HG03039 (cell line): ENCODE measurements around the gene CXCR4.

Source experiments
- ATAC-seq: cut with Tn5 transposase; IDR thresholded peaks from one replicate; pipeline ENCODE4 v1.9.1; 2021; ENCODE audit warnings: mild to moderate bottlenecking, moderate library complexity; ENCODE audit not compliant: unreplicated experiment

The CXCR4 gene

DNA sequence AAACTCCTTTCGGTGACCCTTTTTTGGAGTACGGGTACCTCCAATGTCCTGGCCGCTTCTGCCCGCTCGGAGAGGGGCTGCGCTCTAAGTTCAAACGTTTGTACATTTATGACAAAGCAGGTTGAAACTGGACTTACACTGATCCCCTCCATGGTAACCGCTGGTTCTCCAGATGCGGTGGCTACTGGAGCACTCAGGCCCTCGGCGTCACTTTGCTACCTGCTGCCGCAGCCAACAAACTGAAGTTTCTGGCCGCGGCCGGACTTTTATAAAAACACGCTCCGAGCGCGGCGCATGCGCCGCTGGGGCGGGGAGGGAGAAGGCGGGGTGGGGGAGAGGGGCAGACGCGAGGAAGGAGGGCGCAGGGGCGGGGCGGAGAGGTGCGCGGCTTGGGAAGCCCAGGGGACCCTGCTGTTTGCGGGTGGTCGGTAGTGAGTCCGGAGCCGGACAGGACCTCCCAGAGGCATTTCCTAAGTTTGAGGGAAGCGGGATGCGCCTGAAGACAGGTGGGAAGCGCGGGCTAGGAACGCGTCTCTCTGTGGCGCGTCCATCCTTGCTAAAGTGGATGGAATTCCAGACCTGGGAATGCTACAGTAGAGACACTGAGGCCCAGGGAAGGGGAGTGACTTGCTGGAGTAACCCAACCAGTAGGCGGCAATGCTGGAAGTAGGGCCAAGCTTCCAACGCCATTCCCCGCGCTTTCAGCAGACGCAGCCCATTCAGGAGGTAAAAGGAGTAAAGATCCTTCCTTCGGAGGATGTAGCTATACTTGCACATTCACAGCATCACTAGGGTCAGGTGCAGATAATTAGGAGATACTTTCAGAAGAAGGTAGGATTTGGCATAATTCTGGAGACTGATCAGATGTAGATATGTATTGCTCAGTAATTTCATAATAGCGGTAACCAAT, at the start of gene CXCR4:
TSS of gene CXCR4 (minus strand) at position 241 of the 910 bp plus-strand sequence. CDS start at position 152, 89 bp downstream.
- ATAC-seq: no peak

DNA sequence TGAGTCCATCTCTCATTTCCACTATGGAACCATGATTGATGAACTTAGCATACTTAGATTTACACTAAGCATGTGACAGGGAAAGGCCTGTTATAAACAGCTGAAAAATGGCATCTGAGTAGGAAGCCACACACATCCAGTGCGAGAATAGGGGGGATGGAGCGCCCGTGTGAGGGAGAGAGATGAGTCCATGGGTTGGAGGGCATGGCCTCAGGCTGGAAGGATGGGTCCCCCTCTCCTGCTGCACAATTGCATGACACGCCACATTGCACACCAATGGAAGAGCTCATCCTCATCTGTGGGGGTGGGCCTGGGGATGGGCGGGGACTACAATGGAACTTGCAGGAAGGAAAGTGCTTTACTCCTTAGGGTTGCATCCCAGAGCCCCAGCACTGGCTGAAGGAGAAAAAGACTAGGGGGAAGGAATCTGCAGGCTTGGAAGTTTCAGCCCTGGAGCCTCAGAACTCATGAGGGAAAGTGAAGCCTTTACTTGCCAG, 46.4 kb upstream of the CXCR4 start:
- no peak for ATAC-seq

GRCh38 chr2:136162438-136162837, 44.5 kb upstream of the CXCR4 start:
- no peak for ATAC-seq

- no peak for ATAC-seq
These were observed 38.5 kb upstream of the CXCR4 start for GRCh38 chr2:136156411-136156810.

DNA sequence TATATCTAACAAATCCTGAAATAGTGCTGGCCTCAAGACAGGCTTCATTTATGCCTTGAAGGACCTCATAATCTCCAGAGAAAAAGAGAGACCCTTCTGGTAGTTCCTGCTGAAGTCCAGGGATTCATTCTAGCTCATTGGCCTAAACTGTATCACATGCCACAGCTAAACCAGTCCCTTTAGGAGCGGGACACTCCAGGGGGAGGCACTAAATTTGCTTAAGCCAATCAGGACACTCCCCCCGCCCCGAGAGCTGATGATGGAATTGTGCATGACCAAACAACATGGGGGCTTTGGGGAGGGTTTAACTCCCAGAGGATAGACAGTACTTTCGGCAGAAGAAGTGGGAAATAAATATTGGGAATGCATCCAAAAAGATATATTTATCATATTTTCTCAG, 36.4 kb upstream of the CXCR4 start:
- no peak for ATAC-seq

- ATAC-seq: no peak
These were observed 33.3 kb upstream of the CXCR4 start for GRCh38 chr2:136151021-136151971.

DNA sequence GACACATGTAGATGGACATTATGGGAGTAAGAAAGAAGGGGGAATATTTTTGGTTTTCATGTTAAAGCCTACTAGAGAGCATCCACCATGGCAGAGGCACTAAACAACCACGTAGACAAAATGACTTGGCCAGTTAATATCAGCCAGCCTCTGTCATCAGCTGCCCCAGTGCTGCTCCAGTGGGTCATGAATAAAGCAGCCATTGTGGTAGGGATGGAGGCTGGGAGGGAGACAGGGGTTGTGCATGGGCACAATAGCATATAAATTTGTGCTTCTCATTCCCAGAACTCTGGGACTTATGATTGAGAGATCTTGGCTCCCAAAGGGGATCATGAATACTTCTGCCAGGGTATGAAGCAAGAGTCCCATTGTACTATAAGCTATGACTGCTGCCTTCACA, 31.1 kb upstream of the CXCR4 start:
- no peak for ATAC-seq

- no peak for ATAC-seq
These were observed 28.6 kb upstream of the CXCR4 start for GRCh38 chr2:136146564-136146963.

DNA sequence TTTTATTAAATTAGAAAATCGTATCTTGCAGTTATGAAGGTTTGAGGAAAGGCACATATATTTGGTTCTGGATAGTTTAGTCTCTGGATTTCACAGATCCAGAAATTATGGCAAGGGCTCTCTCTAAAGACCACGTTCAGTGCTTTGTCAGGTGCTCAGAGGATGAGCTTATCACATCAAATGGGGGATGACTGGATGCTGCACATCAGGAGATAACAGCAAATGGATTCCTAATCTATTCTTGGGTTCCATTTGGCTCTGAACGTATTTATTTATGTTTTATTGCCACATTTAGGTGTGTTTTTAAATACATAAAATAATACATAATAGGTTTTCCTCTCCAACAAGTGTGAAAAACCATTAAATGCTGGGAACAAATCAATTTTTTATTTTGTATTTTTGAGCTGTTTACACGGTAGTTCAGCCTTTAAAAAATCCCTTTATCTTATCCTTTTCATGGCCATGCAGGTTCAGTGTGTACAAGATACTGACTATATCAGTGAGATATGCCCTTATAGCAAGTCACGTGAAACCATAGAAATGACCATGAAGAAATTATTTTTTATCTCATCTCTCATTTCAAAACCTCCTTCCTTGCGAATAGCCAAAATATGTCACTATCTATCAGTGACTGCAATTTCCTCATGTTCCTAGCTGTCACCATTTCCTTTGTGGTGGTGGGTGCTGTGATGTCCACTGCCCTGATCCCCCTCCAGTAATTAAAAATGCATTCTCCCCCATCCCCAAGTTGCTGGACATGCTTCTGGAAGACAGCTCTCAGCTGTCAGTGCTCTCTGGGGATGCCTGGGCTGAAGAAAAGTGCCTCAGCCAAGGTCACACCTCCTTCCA, 25.9 kb upstream of the CXCR4 start:
- no peak for ATAC-seq

DNA sequence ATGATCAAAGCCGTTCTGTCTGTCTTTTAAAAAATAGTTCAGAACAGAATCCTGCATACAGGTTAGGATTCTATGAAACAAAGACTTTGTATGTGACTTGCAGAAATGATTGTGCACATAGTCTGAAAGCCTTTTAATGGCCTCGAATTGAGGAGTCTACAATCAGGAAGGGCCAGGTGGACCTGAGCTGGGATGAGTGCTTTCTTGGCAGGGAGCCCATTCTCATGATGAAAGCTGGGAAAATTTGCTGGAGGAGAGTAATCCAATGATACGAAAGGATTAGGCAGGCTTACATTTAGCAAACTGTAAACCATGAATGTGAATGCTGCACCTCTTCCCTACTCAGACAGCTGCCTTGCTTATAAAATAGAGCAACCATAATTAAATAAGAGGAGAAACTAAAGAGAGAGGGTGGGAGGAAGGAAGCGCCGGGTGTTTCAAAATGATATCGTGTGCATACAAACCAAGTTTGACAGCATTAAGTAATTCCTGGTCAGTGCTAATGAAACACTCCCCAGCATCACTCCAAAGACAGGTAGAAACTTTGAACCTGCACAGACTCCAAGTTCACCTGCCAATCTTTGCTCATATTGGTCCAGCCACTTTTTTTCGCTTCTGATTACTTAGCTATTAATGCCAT, 23.7 kb upstream of the CXCR4 start:
- ATAC-seq: no peak

DNA sequence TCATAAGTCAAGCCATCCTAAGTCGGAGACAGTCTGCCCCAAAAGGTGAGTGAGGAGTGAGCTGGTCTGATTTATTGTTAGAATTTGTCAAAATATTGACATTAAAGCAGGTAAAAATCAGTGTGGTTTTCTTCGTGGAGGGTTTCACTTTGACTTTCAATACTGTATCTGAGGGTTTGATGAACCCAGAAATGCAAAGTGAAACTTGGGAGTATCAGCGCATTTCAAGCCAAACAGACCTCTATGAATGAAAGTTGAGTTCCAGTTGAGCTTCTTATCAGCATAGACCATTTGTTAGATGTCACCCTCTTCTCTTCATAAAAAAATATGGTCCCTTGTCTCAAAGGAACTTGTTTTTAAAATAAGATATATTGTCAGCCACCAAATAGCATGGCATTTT, 21.7 kb upstream of the CXCR4 start:
- ATAC-seq: no peak

- ATAC-seq: no peak
These were observed 20.0 kb upstream of the CXCR4 start for GRCh38 chr2:136137982-136138381.

DNA sequence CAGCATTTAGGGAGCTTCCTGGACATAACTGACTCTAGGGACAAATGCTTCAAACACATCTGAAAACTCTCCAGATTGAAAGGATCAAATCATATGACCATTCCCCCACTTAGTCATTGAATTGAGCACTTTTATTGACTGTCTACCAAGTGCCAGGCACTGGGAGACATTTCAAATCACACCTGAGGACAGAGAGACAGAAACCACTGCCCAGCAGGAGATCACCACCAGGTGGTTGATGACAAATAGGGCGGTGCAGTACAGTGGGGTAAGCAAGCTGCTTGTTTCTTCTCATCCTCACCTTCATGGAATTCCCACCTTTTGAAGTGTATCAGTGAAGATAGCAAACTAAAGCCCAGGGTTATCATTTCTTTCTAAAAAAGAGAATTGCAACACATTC, 19.0 kb upstream of the CXCR4 start:
- no peak for ATAC-seq

DNA sequence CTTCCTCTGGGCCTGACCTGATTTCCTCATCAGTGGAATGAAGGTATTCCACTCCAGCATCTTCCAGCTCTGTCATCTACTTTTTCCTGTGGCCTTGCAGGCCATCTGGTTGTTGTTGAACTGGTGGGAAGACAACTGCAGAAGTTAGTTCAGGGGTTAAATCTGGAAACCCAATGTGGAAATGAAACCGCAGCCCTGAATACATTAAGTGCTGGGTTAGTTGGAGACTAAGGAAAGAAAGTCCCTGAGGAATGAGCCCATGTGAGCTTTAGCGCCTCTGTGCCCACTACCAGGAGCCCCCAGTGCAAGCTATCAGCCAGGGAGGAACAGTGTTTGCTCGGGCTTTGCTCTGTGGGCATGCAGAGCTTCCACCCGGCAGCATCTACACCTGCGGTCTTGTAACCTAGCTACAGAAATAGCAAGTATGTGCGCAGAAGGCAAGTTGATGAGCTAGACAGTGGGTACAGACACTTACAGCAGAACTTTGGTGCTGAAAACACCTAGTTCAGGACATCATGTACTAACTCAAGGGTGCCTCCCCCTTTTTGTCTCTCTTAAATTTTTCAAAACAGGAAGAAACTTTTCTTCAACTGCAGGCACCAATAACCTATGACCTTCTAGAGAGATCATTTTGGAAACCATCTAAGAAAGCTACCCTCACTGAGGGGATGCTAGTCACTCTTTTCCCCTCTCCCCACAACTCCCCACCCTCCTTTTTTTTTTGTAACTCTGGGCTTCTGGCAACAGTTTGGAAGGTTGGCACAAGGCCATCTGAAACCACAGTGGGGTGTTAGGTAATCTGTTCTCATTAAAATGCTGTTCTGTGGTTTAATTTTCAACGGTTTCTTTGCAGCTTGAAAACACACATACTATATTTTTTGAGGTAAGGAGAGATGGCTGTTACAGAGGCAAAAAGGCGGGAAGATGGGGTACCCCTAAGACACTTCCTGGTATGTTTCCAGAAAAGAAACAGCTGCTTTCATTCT, 18.3 kb upstream of the CXCR4 start:
- peak; percentile 43 for ATAC-seq

DNA sequence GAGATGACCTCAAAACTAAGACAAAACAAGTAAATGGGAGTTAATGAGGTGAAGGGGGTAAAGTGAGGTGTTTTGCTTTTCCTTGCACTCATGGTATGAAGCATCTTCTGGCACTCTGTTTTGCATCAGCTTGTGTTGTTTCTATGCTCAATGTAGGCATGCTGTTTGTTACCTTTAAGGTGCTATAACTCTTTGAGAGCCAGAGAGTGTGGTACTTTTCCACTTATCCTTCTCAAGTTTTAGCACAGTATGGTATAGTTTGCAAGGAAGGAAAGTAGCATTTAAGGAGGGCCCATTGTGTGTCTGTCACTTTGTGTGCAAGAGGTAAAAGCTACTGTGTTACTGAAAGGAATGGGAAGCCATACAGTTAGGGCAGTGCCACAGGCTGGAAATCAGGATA, 17.5 kb upstream of the CXCR4 start:
- no peak for ATAC-seq

GRCh38 chr2:136134126-136134525, 16.2 kb upstream of the CXCR4 start:
- no peak for ATAC-seq

- no peak for ATAC-seq
These were observed 15.6 kb upstream of the CXCR4 start for GRCh38 chr2:136133586-136133985.

GRCh38 chr2:136133176-136133575, 15.2 kb upstream of the CXCR4 start:
- no peak for ATAC-seq

DNA sequence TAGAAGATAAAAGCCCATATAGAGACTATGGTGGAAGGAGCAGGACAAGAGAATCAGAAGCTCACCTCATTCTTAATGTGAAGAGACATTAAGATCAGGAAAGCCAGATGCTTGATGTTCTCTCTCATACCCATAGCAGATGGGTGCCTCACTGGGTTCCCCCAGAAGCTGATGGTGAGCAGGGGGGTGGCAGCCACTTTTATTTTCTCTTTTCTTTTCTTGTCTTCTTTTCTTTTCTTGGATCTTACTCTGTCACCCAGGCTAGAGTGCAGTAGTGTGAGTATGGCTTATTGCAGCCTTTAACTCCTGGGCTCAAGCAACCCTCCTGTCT, 14.8 kb upstream of the CXCR4 start:
- no peak for ATAC-seq
